ENCODE measurements around the gene CADM1.
"Not testable (repeated sequence)": the region's sequence is repeated elsewhere in the genome, so short reads cannot be mapped to it uniquely, and the experiment has no call there.

The CADM1 gene

DNA sequence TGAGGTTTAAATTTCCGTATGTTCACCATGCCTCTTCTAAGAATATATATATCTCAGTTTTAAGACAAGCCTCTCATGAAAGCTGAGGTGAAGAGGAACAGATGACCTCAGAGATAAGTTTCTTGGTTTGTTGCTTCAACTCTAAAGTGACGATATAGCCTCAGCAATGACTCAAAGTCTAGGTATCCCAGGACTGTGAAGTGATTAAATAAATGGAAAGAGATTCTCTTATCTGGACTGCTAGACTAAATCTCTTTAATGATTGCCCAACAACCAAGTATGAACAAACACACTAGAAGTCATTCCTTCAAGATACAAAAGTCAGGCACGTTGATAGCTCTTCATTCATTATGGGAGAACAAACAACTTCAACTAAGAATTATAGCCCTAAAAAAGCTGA is 15.3 kb downstream of the CADM1 start:
- TF ChIP-seq, protein P1, sequence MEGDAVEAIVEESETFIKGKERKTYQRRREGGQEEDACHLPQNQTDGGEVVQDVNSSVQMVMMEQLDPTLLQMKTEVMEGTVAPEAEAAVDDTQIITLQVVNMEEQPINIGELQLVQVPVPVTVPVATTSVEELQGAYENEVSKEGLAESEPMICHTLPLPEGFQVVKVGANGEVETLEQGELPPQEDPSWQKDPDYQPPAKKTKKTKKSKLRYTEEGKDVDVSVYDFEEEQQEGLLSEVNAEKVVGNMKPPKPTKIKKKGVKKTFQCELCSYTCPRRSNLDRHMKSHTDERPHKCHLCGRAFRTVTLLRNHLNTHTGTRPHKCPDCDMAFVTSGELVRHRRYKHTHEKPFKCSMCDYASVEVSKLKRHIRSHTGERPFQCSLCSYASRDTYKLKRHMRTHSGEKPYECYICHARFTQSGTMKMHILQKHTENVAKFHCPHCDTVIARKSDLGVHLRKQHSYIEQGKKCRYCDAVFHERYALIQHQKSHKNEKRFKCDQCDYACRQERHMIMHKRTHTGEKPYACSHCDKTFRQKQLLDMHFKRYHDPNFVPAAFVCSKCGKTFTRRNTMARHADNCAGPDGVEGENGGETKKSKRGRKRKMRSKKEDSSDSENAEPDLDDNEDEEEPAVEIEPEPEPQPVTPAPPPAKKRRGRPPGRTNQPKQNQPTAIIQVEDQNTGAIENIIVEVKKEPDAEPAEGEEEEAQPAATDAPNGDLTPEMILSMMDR (IDR thresholded peaks at IDR 0.05; ENCODE audit: low read depth, low read length), result no peak
- DNase-seq (ENCODE audit: low read depth in 2 of 2), result no peak
- no peak overlapping the region for H3K4me3 ChIP-seq (replicated peaks in 1 of 2; ENCODE audit: low read depth in 2 of 2, low read length in 2 of 2)

DNA sequence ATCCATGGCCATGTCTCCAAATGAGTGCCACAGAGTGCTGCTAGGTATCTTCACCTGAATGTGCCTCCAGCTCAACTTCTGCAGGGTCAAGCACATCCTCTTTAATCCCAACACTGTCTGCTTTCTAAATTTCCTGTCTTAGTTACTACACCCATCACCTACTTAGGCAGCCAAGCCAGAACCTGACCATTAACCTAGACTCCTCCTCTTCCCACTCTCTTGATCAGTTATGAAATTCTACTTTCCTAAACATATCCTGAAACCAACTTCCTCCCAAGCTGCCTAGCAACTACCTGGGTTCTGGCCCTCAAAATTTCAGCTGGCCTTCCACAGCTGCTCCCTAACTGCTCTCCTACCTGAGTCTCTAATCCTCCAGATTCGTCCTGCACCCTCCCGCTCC is 22.7 kb downstream of the CADM1 start:
- TF ChIP-seq, protein P1 (IDR thresholded peaks at IDR 0.05; ENCODE audit: low read depth, low read length), result no peak
- no peak for DNase-seq (ENCODE audit: low read depth in 2 of 2)
- H3K4me3 ChIP-seq (replicated peaks in 1 of 2; ENCODE audit: low read depth in 2 of 2, low read length in 2 of 2), result no peak overlapping the region

DNA sequence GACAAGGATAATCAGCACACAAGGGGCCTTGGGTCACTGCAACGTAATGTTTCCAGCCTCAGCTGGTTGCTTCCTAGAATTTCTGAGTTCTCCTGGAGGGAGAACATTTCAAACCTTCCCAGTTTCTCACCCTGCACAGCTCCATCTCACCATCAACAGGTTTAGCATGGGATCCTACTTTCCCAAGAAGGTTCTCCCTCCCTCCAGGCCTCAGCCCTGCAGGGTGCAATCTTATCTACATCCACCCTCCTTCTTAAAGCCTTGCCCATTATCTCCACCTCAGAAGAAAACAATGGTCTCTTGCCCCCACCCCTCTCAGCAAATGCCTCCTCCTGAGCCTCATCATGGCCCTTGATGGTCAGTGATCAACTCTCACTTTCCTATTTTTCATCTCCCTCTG is 23.6 kb downstream of the CADM1 start:
- no peak for DNase-seq (ENCODE audit: low read depth in 2 of 2)
- TF ChIP-seq, protein P1 (IDR thresholded peaks at IDR 0.05; ENCODE audit: low read depth, low read length), result no peak
- no peak overlapping the region for H3K4me3 ChIP-seq (replicated peaks in 1 of 2; ENCODE audit: low read depth in 2 of 2, low read length in 2 of 2)

DNA sequence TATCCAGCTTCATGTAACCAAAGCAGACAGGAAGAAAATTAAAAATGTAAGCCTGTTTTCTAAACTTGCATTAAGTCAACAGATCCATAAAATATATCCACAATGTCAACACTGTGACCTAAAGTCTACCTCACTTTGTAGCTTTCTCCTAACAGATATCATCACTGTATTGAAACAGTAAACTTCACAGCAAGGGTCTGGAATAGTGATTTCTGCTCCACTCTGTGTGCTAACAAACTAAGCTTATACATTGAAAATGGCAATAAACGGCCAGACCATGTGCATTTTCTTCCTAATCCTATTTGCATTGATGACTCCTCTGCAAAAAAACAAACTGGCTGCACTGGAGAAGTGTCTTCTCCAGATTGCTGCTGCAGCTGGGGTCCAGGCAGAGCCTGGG is 26.8 kb downstream of the CADM1 start:
- TF ChIP-seq, protein P1 (IDR thresholded peaks at IDR 0.05; ENCODE audit: low read depth, low read length), result no peak
- no peak overlapping the region for H3K4me3 ChIP-seq (replicated peaks in 1 of 2; ENCODE audit: low read depth in 2 of 2, low read length in 2 of 2)
- no peak for DNase-seq (ENCODE audit: low read depth in 2 of 2)

DNA sequence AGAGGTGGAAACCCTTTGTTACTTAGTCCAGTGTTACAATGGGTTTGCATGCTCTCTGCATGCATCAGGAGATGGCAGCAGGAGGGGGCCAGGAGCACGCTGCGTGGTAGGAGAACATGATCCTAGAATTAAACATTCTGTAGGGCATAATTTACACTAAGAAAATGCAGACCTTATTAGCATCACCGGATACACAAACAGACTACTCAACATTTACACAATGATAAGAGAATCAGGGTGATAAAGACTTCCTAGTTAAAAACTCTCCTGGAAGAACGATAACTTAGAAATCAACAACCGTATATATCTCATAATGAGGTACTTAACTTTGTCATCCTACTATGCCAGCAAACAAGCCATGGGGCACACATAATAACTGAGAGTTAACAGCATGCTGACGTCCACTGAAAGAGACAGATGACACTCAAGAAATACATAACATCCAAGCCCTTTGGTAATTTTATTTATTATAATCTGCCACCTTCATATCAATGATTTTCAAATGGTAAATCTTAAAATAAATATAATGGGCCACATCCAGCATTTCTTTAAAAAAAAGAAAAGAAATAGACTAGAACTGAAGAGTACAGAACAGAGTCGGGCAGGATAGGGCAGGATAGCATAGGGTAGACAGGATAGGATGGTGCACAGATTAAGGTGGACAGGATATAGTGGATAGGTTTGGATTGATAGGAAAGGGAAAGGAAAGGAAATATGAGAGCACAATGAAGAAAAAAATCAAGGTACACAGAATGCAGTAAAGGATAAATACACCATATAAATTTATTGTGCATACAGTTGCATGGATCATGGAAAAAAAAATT is 27.5 kb downstream of the CADM1 start:
- TF ChIP-seq, protein P1 (IDR thresholded peaks at IDR 0.05; ENCODE audit: low read depth, low read length), result no peak
- H3K4me3 ChIP-seq (replicated peaks in 1 of 2; ENCODE audit: low read depth in 2 of 2, low read length in 2 of 2), result no peak overlapping the region
- DNase-seq (ENCODE audit: low read depth in 2 of 2), result no peak

DNA sequence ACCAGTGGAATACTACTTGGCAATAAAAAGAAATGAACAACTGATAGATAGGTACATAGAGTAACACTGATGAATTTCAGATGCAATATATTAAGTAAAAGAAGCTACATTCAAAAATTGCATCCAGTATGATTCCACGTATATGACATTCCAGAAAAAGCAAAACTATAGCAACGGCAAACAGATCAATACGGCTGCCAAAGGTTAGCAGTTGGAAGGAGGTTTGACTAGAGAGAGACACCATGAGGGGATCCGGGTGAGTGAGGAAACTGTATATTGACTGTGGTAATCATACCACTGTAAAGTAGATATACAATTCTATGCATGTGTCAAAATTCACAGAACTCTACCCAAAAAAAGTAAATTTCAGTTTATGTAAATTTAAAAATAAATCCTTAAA is 28.7 kb downstream of the CADM1 start:
- DNase-seq (ENCODE audit: low read depth in 2 of 2), result no peak

DNA sequence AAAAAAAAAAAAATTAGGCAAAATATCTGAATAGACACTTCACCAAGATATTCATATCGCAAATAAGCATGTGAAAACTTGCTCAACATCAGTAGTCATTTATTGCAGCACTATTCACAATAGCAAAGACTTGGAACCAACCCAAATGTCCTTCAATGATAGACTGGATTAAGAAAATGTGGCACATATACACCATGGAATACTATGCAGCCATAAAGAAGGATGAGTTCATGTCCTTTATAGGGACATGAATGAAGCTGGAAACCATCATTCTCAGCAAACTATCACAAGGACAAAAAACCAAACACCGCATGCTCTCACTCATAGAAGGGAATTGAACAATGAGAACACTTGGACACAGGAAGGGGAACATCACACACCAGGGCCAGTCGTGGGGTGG is 29.9 kb downstream of the CADM1 start:
- DNase-seq (ENCODE audit: low read depth in 2 of 2); H3K4me3 ChIP-seq (replicated peaks in 1 of 2; ENCODE audit: low read depth in 2 of 2, low read length in 2 of 2): not testable (repeated sequence)

More for the DNA sequence above, 28.7 kb downstream of the CADM1 start:
- no peak overlapping the region for H3K4me3 ChIP-seq (replicated peaks in 1 of 2; ENCODE audit: low read depth in 2 of 2, low read length in 2 of 2)
- TF ChIP-seq, protein P1 (IDR thresholded peaks at IDR 0.05; ENCODE audit: low read depth, low read length), result no peak

Data from cardiac fibroblast (primary cell).